G401 (cell line): ENCODE data around the gene GJD2. TPM values are rescaled to one million over a fixed set of nuclear protein-coding genes. Genes with fewer than 3 reads are reported as not detected.

Experiments used
- DNase-seq: peaks from one replicate; pipeline ENCODE4 v3.0.0-alpha.2; 2015; ENCODE audit warnings: low spot score
- in situ Hi-C: cut with HindIII; loops from 2 replicates; pipeline ENCODE4 v1.10.0; 2016; ENCODE audit warnings: low sequenced_read_pairs, mixed read lengths
- total RNA-seq: library from RNA; depleted of rRNA; stranded (reverse); fragments of >200 nt; shearing (Covaris generic); gene quantifications from 2 replicates; pipeline ENCODE4 v1.2.3, GENCODE V29; 2014

The GJD2 gene
- total RNA-seq, 1 experiment from 2014 or later, result 9.6 TPM

- in situ Hi-C loops, result no loop called here
These were observed 22.4 kb downstream of the GJD2 start for GRCh38 chr15:34732430-34732829.

GRCh38 chr15:34730701-34731100 lies 24.1 kb downstream of the GJD2 start:
- in situ Hi-C loops, result no loop called here
- no peak for DNase-seq

More at GRCh38 chr15:34732430-34732829, 22.4 kb downstream of the GJD2 start:
- DNase-seq, result no peak

GRCh38 chr15:34729886-34730285 lies 24.9 kb downstream of the GJD2 start:
- no peak for DNase-seq
- in situ Hi-C loops, result no loop called here

- no peak for DNase-seq
These were observed 25.7 kb downstream of the GJD2 start for GRCh38 chr15:34729056-34729455.

GRCh38 chr15:34726406-34727100 lies 28.2 kb downstream of the GJD2 start:
- DNase-seq, result no peak
- in situ Hi-C loops, result no loop called here

More at GRCh38 chr15:34729056-34729455, 25.7 kb downstream of the GJD2 start:
- in situ Hi-C loops, result no loop called here

GRCh38 chr15:34725556-34725955 lies 29.2 kb downstream of the GJD2 start:
- no peak for DNase-seq
- in situ Hi-C loops, result no loop called here

GRCh38 chr15:34724481-34724880 lies 30.3 kb downstream of the GJD2 start:
- DNase-seq, result no peak
- in situ Hi-C loops, result no loop called here

GRCh38 chr15:34722439-34722836 lies 32.4 kb downstream of the GJD2 start:
- in situ Hi-C loops, result no loop called here

GRCh38 chr15:34721802-34722438 lies 32.9 kb downstream of the GJD2 start:
- peak; percentile 70 for DNase-seq
- in situ Hi-C loops, result no loop called here

More at GRCh38 chr15:34722439-34722836, 32.4 kb downstream of the GJD2 start:
- no peak for DNase-seq

- in situ Hi-C loops, result no loop called here
These were observed 33.5 kb downstream of the GJD2 start for GRCh38 chr15:34721157-34721801.

GRCh38 chr15:34719695-34720094 lies 35.1 kb downstream of the GJD2 start:
- in situ Hi-C loops, result no loop called here
- DNase-seq, result peak; percentile 54

More at GRCh38 chr15:34721157-34721801, 33.5 kb downstream of the GJD2 start:
- DNase-seq, result no peak

- peak; percentile 61 for DNase-seq
- in situ Hi-C loops, result no loop called here
These were observed 35.8 kb downstream of the GJD2 start for GRCh38 chr15:34718681-34719665.

- no peak for DNase-seq
- in situ Hi-C loops, result no loop called here
These were observed 37.1 kb downstream of the GJD2 start for GRCh38 chr15:34717729-34718128.

- DNase-seq, result peak; percentile 8
- in situ Hi-C loops, result no loop called here
These were observed 38.7 kb downstream of the GJD2 start for GRCh38 chr15:34716111-34716510.

GRCh38 chr15:34714476-34715121 lies 40.2 kb downstream of the GJD2 start:
- in situ Hi-C loops, result no loop called here
- no peak for DNase-seq

GRCh38 chr15:34713635-34714034 lies 41.2 kb downstream of the GJD2 start:
- in situ Hi-C loops, result no loop called here
- no peak for DNase-seq

- in situ Hi-C loops, result no loop called here
These were observed 44.9 kb downstream of the GJD2 start for GRCh38 chr15:34709866-34710265.

GRCh38 chr15:34708422-34708821 lies 46.4 kb downstream of the GJD2 start:
- peak; percentile 86 for DNase-seq

More at GRCh38 chr15:34709866-34710265, 44.9 kb downstream of the GJD2 start:
- no peak for DNase-seq

GRCh38 chr15:34701536-34701935 lies 53.3 kb downstream of the GJD2 start:
- DNase-seq, result no peak
- in situ Hi-C loops, result no loop called here

More at GRCh38 chr15:34708422-34708821, 46.4 kb downstream of the GJD2 start:
- in situ Hi-C loops, result no loop called here
